HG03064 (cell line): Measurements from ENCODE around the gene SUMO3.

Experiments
- ATAC-seq: cut with Tn5 transposase; IDR thresholded peaks from one replicate; pipeline ENCODE4 v1.9.1; 2021; ENCODE audit warnings: low read depth; ENCODE audit not compliant: unreplicated experiment

The SUMO3 gene

GRCh38 chr21:44783020-44783696, 34.7 kb downstream of the SUMO3 start:
- no peak for ATAC-seq

GRCh38 chr21:44780767-44781459, 36.9 kb downstream of the SUMO3 start:
- no peak for ATAC-seq

- no peak for ATAC-seq
Measured at GRCh38 chr21:44780137-44780502, 37.7 kb downstream of the SUMO3 start.

GRCh38 chr21:44779417-44780136, 38.3 kb downstream of the SUMO3 start:
- no peak for ATAC-seq

- no peak for ATAC-seq
Measured at GRCh38 chr21:44778983-44779382, 38.9 kb downstream of the SUMO3 start.

GRCh38 chr21:44778499-44778911, 39.4 kb downstream of the SUMO3 start:
- no peak for ATAC-seq

- no peak for ATAC-seq
Measured at GRCh38 chr21:44778094-44778493, 39.8 kb downstream of the SUMO3 start.

GRCh38 chr21:44774972-44775371, 42.9 kb downstream of the SUMO3 start:
- no peak for ATAC-seq

- ATAC-seq: no peak
Measured at GRCh38 chr21:44773291-44773932, 44.5 kb downstream of the SUMO3 start.

- no peak for ATAC-seq
Measured at GRCh38 chr21:44771896-44772525, 45.9 kb downstream of the SUMO3 start.

- ATAC-seq: no peak
Measured at GRCh38 chr21:44767834-44768831, 49.7 kb downstream of the SUMO3 start.

- ATAC-seq: no peak
Measured at GRCh38 chr21:44766818-44767354, 51.0 kb downstream of the SUMO3 start.

GRCh38 chr21:44766014-44766817, 51.6 kb downstream of the SUMO3 start:
- ATAC-seq: no peak

- ATAC-seq: no peak
Measured at GRCh38 chr21:44765231-44766013, 52.4 kb downstream of the SUMO3 start.

- no peak for ATAC-seq
Measured at GRCh38 chr21:44764319-44765230, 53.3 kb downstream of the SUMO3 start.

GRCh38 chr21:44763451-44764318, 54.2 kb downstream of the SUMO3 start:
- ATAC-seq: no peak
